H1 (cell line): ENCODE results near the gene C6orf136.

Source experiments
- ATF3 ChIP-seq: IDR thresholded peaks from 2 replicates; pipeline ENCODE4 v1.6.1; 2011; ENCODE audit warnings: low read depth, mild to moderate bottlenecking, low read length; ENCODE audit not compliant: insufficient read depth
- CTCF ChIP-seq, 3 experiments: IDR thresholded peaks; 1 replicate in 2 of 3; 2 replicates in 1 of 3; pipeline versions ENCODE4 v1.5.1 to v1.6.1; 2011; ENCODE audit warnings: low read length in 3 of 3, mild to moderate bottlenecking in 3 of 3, inconsistent platforms in 2 of 3, low read depth in 1 of 3, moderate library complexity in 1 of 3; ENCODE audit not compliant: insufficient read depth in 1 of 3; ENCODE audit errors: control extremely low read depth in 1 of 3
- EP300 ChIP-seq, 2 experiments: IDR thresholded peaks; 1 replicate in 1 of 2; 2 replicates in 1 of 2; pipeline ENCODE4 v1.6.1; 2011 to 2012; ENCODE audit warnings: low read depth in 2 of 2, low read length in 2 of 2, mild to moderate bottlenecking in 2 of 2, borderline replicate concordance in 1 of 2, inconsistent platforms in 1 of 2, moderate library complexity in 1 of 2
- EZH2 ChIP-seq: fragments of 200-600 bp; sonication (generic); IDR thresholded peaks from 2 replicates; pipeline ENCODE4 v1.7.1; 2012; ENCODE audit warnings: low read depth, mild to moderate bottlenecking, moderate library complexity, low read length, inconsistent platforms; ENCODE audit not compliant: severe bottlenecking
- FOSL1 ChIP-seq: IDR thresholded peaks from 2 replicates; pipeline ENCODE4 v1.6.1; 2011; ENCODE audit warnings: mild to moderate bottlenecking, low read depth, low read length, moderate library complexity; ENCODE audit not compliant: insufficient read depth
- MAX ChIP-seq: IDR thresholded peaks from 2 replicates; pipeline ENCODE4 v1.6.1; 2012; ENCODE audit warnings: inconsistent platforms
- POLR2A ChIP-seq, 2 experiments: IDR thresholded peaks; 1 replicate in 1 of 2; 2 replicates in 1 of 2; pipeline ENCODE4 v1.6.1; 2011; ENCODE audit warnings: low read depth in 2 of 2, low read length in 2 of 2, mild to moderate bottlenecking in 2 of 2; ENCODE audit errors: control extremely low read depth in 1 of 2
- POLR2AphosphoS5 ChIP-seq: IDR thresholded peaks from 2 replicates; pipeline ENCODE4 v1.6.1; 2011; ENCODE audit warnings: low read depth, low read length
- POU5F1 ChIP-seq: IDR thresholded peaks from 2 replicates; pipeline ENCODE4 v1.6.1; 2011; ENCODE audit warnings: low read depth, mild to moderate bottlenecking, low read length, moderate library complexity
- RBBP5 ChIP-seq: IDR thresholded peaks from 2 replicates; pipeline ENCODE4 v1.7.1; 2012; ENCODE audit warnings: low read depth, mild to moderate bottlenecking, inconsistent platforms, low read length, moderate library complexity, borderline replicate concordance
- RNF2 ChIP-seq: fragments of 200-900, 300-1000 bp; sonication (generic); IDR thresholded peaks from 2 replicates; pipeline ENCODE4 v1.7.1; 2016; ENCODE audit warnings: borderline replicate concordance, low read depth, mild to moderate bottlenecking, antibody characterized with exemption, low read length; ENCODE audit not compliant: poor library complexity, severe bottlenecking; ENCODE audit errors: missing control alignments
- TAF1 ChIP-seq: IDR thresholded peaks from 2 replicates; pipeline ENCODE4 v1.6.1; 2011; ENCODE audit warnings: mild to moderate bottlenecking, low read depth, low read length
- TCF12 ChIP-seq: IDR thresholded peaks from 2 replicates; pipeline ENCODE4 v1.6.1; 2011; ENCODE audit warnings: low read depth, mild to moderate bottlenecking, low read length

GRCh38 chr6:30645989-30646388 lies 944 bp upstream of the C6orf136 start:
- no peak for TF ChIP-seq CTCF (IDR thresholded peaks at IDR 0.05; ENCODE audit: control extremely low read depth in 1 of 3, insufficient read depth in 1 of 3, low read depth in 1 of 3, low read length in 3 of 3)
- TF ChIP-seq TCF12 = no peak
- TF ChIP-seq ATF3 = no peak
- no peak for TF ChIP-seq EZH2
- no peak for TF ChIP-seq EP300 (IDR thresholded peaks at IDR 0.05; ENCODE audit: borderline replicate concordance in 1 of 2, low read depth in 2 of 2, low read length in 2 of 2)
- no peak for TF ChIP-seq RBBP5
- no peak for TF ChIP-seq POLR2AphosphoS5
- no peak for TF ChIP-seq RNF2
- no peak for TF ChIP-seq FOSL1
- peak in 1 of 2 experiments; percentile 29; a peak in 2 of 3 replicates for TF ChIP-seq POLR2A (IDR thresholded peaks at IDR 0.05; ENCODE audit: control extremely low read depth in 1 of 2, low read depth in 2 of 2, low read length in 2 of 2)
- no peak for TF ChIP-seq POU5F1
- TF ChIP-seq MAX = no peak
- TF ChIP-seq TAF1 = no peak
